HG02885 (cell line): Measurements from ENCODE around the gene MED28.
"Not testable (repeated sequence)": the region's sequence is repeated elsewhere in the genome, so short reads cannot be mapped to it uniquely, and the experiment has no call there.

Source experiments
- ATAC-seq: cut with Tn5 transposase; IDR thresholded peaks from one replicate; pipeline ENCODE4 v1.9.1; 2021; ENCODE audit warnings: mild to moderate bottlenecking; ENCODE audit not compliant: unreplicated experiment, poor library complexity

MED28 gene

GRCh38 chr4:17613761-17614415, 553 bp upstream of the MED28 start:
- ATAC-seq = peak; percentile 56

- ATAC-seq = no peak
Observed at GRCh38 chr4:17616283-17616682, 1.8 kb downstream of the MED28 start.

- ATAC-seq = no peak
Observed at GRCh38 chr4:17618926-17619325, 4.5 kb downstream of the MED28 start.

- ATAC-seq = no peak
Observed at GRCh38 chr4:17619416-17620105, 5.1 kb downstream of the MED28 start.

GRCh38 chr4:17623451-17624001, 9.1 kb downstream of the MED28 start:
- ATAC-seq = no peak

DNA sequence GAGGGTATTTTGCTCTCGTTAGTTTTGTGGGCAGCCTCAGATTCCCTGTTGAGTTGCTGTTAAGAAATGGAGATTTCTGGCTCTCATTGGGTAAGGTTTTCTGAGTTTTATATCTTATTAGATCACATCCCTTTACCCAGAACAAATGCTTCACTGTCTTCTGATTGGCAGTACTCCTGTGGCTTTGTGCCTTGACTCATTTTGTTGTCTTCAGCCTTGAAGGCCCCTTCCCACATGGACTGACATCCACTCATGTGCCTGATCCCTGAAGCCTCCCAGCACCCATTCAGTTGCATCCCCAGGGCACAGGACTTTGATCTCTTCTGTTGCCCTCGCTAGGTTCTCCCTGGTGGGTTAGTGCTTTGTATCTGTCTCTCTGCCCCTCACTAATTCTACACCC, 10.4 kb downstream of the MED28 start:
- no peak for ATAC-seq

- ATAC-seq = no peak
Observed at GRCh38 chr4:17630228-17630627, 15.8 kb downstream of the MED28 start.

DNA sequence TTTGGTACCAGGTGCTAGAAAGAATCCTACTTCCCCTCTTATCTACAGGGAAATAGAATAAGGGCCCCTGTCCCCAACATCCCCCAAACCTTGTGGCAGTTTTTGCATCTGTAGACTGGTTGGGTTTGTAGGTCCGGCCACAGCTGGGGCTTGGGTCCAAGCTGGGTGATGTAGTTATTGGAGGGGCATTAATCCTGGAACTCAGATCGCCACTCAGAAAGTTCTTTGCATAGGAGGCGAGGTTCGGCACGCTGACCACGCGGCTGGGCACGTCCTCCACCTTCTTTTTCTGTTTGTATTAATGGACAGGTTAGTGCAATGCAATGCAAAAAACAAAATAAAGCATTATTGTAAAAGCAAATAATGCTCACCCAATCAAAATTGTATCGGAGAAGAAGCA, 19.2 kb downstream of the MED28 start:
- no peak for ATAC-seq

DNA sequence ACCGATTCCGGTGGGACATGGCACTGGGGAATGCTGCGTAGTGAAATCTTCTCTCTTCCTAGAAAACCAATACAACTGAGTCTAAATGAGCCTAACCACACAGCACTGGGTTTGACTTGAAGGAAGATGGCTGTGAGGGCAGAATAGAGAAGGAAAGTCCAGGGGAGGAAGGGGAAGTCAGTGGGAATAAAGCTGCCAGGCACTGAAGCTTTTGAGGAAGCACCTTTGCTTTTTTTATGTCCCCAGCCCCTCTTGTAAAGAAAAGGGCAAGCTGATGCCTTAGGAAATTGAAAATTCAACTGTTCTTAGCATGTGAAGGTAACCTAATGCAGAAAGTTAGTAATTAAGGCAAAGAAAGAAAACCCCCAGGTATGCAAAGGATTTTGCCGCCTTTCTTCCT, 20.6 kb downstream of the MED28 start:
- ATAC-seq = no peak

DNA sequence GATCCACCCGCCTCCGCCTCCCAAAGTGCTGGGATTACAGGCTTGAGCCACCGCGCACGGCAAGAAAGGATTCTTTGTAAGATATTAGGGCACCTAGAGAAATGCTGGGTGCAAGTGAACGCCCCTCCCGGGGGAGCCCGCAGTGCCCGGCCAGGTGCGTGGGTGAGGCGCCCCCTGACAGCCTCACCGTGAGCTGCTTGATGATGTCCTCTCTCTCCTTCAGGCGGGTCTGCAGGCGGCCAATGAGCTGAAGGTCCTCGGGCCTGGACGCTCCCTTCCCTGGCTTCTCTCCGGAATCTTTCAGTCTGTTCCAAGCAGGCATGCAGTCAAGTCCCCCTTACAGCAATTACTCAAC, 21.9 kb downstream of the MED28 start:
- peak; percentile 14 for ATAC-seq

DNA sequence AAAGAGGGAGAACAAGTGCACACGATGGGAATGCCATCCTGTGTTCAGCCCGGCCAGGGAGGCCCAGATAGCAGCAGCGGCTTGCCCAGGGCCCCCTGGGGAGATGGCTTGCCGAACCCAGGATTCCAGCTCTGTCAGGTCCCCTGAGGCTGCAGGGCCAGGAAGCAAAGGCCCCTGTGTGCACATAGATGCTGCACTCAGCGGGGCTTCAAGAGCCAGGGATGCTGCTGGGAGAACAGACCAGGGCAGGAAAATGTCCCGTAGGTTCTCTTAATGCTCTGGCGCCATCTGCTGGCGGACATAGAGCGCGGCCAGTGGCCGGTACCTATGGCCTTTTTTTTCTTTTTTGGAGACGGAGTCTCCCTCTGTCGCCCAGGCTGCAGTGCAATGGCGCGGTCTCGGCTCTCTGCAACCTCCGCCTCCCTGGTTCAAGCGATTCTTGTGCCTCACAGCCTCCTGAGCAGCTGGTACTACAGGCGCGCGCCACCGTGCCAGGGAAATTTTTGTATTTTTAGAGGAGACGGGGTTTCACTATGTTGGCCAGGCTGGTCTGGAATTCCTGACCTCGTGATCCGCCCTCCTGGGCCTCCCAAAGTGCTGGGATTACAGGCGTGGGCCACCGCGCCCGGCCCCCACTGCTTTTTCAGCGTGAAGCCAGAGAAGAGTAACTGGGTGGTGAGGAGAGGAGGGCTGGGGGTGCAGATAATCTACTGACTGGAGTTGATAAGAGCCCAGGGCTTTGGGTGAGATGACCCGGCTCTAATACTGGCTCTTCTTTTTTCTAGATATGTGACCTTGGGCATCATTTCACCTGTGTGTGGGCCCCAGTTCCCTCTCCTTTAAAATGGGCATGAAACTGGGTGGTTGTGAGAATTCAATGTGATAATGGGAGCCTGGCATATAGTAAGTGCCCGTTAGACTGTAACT, 22.5 kb downstream of the MED28 start:
- peak; percentile 95 for ATAC-seq

- no peak for ATAC-seq
Observed at GRCh38 chr4:17639136-17639535, 24.7 kb downstream of the MED28 start.

DNA sequence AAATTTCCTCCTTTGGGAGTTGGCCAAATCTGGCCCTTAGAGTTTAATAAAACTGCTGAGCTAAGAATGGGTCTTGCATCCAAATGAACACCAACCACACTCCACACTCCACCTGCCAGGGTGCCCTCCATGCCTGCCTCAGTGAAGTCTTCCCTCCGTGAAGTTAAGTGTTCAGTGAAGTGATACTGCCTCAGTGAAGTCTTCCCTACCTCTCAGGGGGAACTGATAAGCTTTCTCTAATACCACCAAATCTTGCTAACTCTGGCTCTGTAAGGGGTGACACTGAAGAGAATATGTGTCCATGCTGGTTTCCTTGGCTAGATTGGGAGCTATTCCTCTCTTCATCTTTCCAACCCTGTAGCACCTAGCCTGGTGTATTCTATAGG, 27.9 kb downstream of the MED28 start:
- ATAC-seq = no peak

DNA sequence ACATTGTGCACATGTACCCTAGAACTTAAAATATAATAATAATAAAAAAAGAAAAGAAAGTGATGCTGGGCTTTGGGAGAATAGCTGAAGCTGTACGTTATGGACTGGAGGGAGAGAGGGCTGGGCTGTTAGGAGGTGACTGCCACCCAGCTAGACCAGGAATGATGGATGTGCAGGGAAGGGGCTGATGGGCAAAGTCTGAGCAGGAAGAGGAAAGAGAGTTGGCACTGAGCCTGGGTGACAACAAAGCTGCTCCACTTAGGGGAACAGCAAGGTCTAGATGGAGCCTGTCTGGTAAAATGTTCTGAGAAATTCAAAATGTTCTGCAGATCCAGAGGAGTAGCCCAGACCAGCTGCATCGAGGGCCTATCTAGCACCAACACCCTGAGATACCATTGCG, 32.3 kb downstream of the MED28 start:
- ATAC-seq = no peak

DNA sequence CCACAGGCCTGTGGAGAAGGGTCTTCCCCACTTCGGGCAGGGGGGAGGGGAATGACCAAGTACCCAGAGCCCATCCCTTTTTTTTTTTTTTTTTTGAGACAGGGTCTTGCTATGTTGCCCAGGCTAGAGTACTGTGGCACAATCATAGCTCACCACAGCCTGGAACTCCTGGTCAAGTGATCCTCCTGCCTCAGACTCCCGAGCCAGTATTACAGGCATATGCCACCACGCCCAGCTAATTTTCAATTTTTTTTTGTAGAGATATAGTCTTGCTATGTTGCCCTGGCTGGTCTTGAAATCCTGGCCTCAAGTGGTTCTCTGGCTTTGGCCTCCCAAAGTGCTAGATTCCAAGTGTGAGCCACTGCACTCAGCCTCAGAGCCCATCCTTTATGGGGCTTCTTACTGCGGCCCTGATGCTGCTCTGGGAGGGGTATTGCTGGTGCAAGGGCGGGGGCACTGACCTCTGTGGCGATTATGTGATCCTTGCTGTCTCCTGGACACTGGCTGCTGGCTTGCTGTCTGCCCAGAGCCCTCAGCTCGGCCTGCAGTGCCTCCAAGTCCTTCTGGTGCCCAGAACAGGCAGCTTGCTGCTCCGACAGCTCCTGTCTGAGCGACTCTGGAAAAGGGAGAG, 32.9 kb downstream of the MED28 start:
- ATAC-seq = no peak

DNA sequence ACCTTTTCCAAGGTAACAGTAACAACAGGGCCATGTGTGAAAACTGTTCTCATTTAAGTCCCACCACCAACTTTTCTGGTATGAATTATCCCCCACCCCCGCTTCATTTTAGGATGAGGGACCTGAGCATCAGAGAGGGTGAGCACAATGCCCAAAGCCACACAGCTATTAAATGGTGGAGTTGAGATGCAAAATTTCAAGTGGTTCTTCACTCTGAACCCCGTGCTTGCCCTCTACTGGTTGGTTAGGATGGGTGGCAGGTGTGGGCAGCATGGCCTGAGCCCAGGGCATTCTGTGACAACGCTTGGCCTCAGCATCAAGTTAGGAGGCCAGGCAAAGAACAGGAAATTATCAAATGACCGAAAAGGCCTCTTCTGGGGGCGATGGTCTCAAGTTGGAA, 33.5 kb downstream of the MED28 start:
- no peak for ATAC-seq

GRCh38 chr4:17650406-17650805, 36.0 kb downstream of the MED28 start:
- ATAC-seq = no peak

GRCh38 chr4:17654701-17655100, 40.3 kb downstream of the MED28 start:
- no peak for ATAC-seq

DNA sequence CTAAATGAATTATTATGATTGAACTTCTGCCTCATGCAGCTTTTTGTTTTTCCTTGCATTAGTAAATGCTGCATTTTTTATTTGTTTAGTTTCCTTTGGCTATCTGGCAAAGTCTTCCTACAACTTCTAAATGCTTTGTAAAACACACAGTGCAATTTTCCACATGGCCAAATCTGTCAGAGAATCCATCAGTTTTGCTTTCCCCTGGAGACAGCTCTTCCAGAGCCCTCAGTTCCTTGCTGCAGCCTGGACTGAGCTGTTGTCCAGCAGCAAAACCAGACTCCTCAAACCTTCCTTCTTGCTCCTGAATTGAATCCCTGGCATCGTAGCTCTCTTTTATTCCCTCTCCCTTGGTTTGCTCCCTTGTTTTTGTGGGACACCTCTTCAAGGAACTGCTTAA, 42.6 kb downstream of the MED28 start:
- no peak for ATAC-seq

DNA sequence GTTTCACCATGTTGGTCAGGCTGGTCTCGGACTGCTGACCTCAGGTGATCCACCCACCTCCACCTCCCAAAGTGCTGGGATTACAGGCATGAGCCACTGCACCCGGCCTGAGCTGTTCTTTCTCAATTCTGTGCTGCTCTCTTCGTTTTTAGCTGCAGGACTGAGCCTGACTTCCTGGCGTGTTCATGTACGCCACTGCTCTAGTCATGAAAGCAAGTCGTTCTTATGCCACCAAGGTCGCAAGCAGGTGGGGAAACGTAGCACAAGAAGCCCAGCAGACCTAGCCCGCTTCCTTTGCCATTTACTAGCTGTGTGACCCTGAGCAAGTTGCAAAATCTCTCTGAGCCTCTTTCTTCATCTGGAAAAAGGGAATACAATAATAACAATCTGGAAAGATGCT, 43.4 kb downstream of the MED28 start:
- ATAC-seq = no peak

DNA sequence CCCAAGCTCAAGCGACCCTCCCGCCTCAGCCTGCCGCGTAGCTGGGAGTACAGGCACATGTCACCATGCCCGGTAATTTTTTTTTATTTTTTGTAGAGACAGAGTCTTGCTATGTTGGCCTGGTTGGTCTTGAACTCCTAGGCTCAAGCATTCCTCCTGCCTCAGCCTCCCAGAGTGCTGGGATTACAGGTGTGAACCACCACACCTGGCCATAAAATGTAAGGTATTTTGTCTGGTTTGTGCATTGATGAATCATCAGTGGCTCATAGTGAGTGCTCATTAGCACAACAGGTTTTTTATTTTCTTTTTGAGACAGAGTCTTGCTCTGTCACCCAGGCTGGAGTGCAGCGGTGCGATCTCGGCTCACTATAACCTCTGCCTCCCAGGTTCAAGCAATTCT, 44.8 kb downstream of the MED28 start:
- ATAC-seq = not testable (repeated sequence)
